Measurements from ENCODE around the gene CD320. TPM values are rescaled to one million over a fixed set of nuclear protein-coding genes. Genes with fewer than 3 reads are reported as not detected.

CD320 gene
- polyA plus RNA-seq, 2 of the 4 experiments (the other 2 are of a cell fraction), result 28.8 to 54.1 TPM

- FAIRE-seq (no peak), DNase-seq (ENCODE audit: low read depth in 1 of 2, low spot score in 1 of 2) (peak; percentile 38 to 66), ATAC-seq (peak; percentile 72 to 77)
- TF ChIP-seq HES2 (IDR thresholded peaks at IDR 0.05) (no peak), CTCF (IDR thresholded peaks at IDR 0.05) (peak; percentile 40)
- Histone ChIP-seq H3K9me3 (no peaks in the 10 kb centered on the region), H3K4me1 (peaks cover 7% of the 10 kb centered on the region; the same call in 2 of the 3 replicates), H3K27ac (peak overlapping the region; percentile 89 to 95), H3K4me2 (peak overlapping the region; percentile 95), H3K4me3 (peak overlapping the region; percentile 56)
- ChIA-PET CTCF (interaction anchor here (0.5 to 4.7 kb wide), 13 partner anchors 8 to 253 kb away, joined by 3 to 29 read pairs (median 6); partner anchors contain the start of genes ANGPTL4, KANK3, MARCHF2 and NDUFA7), POLR2A (interaction anchor here (0.5 to 2.9 kb wide), 8 partner anchors 9 to 178 kb away, joined by 3 to 20 read pairs (median 6); partner anchors contain the start of genes ANGPTL4, NDUFA7, RAB11B and RPS28)
- WGBS (ENCODE audit: missing lambda C conversion rate), result 29% methylated on average over 15 of the region's 79 CpGs
Measured at GRCh38 chr19:8335343-8336071, 27.3 kb upstream of the CD320 start.

- H3K4me2 ChIP-seq, result peak overlapping the region; percentile 95
- H3K9me3 ChIP-seq, result no peaks in the 10 kb centered on the region
- peak; percentile 77 to 83 for ATAC-seq
- WGBS (ENCODE audit: missing lambda C conversion rate), result 2% methylated on average over 12 of the region's 117 CpGs
- ChIA-PET POLR2A (interaction anchor here (0.7 to 2.9 kb wide), 7 partner anchors 8 to 179 kb away, joined by 3 to 20 read pairs (median 7); partner anchors contain the start of genes ANGPTL4, NDUFA7, RAB11B and RPS28), CTCF (interaction anchor here (0.5 to 4.7 kb wide), 14 partner anchors 9 to 254 kb away, joined by 3 to 29 read pairs (median 6); partner anchors contain the start of genes ANGPTL4, KANK3 and MARCHF2)
- peak overlapping the region; percentile 56 for H3K4me3 ChIP-seq
- FAIRE-seq, result no peak
- H3K27ac ChIP-seq, result peak overlapping the region; percentile 89 to 95
- H3K4me1 ChIP-seq, result peaks cover 7% of the 10 kb centered on the region; the same call in 2 of the 3 replicates
- DNase-seq (ENCODE audit: low read depth in 1 of 2, low spot score in 1 of 2), result peak; percentile 76 to 84
- peak; percentile 30; the same call in 1 of the 2 replicates for TF ChIP-seq POLR2A (IDR thresholded peaks at IDR 0.05; ENCODE audit: low read length)
- TF ChIP-seq HOXB13 (CRISPR knock-in tag; IDR thresholded peaks at IDR 0.05; ENCODE audit: low read depth), result no peak
- TF ChIP-seq USF2 (IDR thresholded peaks at IDR 0.05), result no peak
- TF ChIP-seq NFE2L2 (conservative IDR thresholded peaks at IDR 0.05; ENCODE audit: low read length), result no peak
- TF ChIP-seq ZSCAN20 (CRISPR knock-in tag; IDR thresholded peaks at IDR 0.05), result no peak
- no peak for TF ChIP-seq ZC3H11A (IDR thresholded peaks at IDR 0.05)
- TF ChIP-seq RNF2 (IDR thresholded peaks at IDR 0.05; ENCODE audit: borderline replicate concordance, low read depth), result 0 out of 2 replicates have a peak, but pooled peaks have one; percentile 47
- TF ChIP-seq E2F6 (IDR thresholded peaks at IDR 0.05; ENCODE audit: borderline replicate concordance, low read depth), result 0 out of 2 replicates have a peak, but pooled peaks have one; percentile 21
- TF ChIP-seq JUNB (IDR thresholded peaks at IDR 0.05), result no peak
- TF ChIP-seq JUN (IDR thresholded peaks at IDR 0.05), result no peak
Measured at GRCh38 chr19:8334458-8335342, 26.5 kb upstream of the CD320 start.

- Histone ChIP-seq H3K4me1 (peaks cover 7% of the 10 kb centered on the region; the same call in 2 of the 3 replicates), H3K27ac (peak overlapping the region; percentile 89 to 95; a peak in 5 of 6 replicates), H3K4me2 (peak overlapping the region; percentile 95), H3K9me3 (no peaks in the 10 kb centered on the region), H3K4me3 (peak overlapping the region; percentile 56)
- CTCF ChIA-PET, result interaction anchor here (0.9 to 4.7 kb wide), 8 partner anchors 8 to 247 kb away, joined by 4 to 29 read pairs (median 8); partner anchors contain the start of gene KANK3
- POLR2A ChIA-PET, result interaction anchor here (0.6 to 2.9 kb wide), 3 partner anchors 10 to 35 kb away, joined by 4 to 20 read pairs (median 17); partner anchors contain the start of genes NDUFA7 and RPS28
- 54% methylated on average over 19 of the region's 48 CpGs for WGBS (ENCODE audit: missing lambda C conversion rate)
- DNase-seq (ENCODE audit: low read depth in 1 of 2, low spot score in 1 of 2) (no peak), ATAC-seq (no peak), FAIRE-seq (no peak)
- no peak for TF ChIP-seq FOSL2 (IDR thresholded peaks at IDR 0.05)
- TF ChIP-seq FOSL2 (CRISPR knock-in tag; IDR thresholded peaks at IDR 0.05), result no peak
- TF ChIP-seq SREBF2 (IDR thresholded peaks at IDR 0.05), result no peak
- no peak for TF ChIP-seq JUNB (IDR thresholded peaks at IDR 0.05)
Measured at GRCh38 chr19:8333767-8334457, 25.8 kb upstream of the CD320 start.

All from A549 (cell line).